GM03348 (cell line): Measurements from ENCODE around the gene DRC7.

Experiments
- DNase-seq: peaks from one replicate; pipeline ENCODE4 v3.0.0; 2012; ENCODE audit warnings: low spot score

DRC7 gene

GRCh38 chr16:57676553-57677085 is 18.0 kb upstream of the DRC7 start:
- DNase-seq = no peak

GRCh38 chr16:57677622-57678369 is 16.8 kb upstream of the DRC7 start:
- DNase-seq = no peak

- no peak for DNase-seq
These were observed 15.6 kb upstream of the DRC7 start for GRCh38 chr16:57679016-57679415.

- DNase-seq = no peak
These were observed 14.7 kb upstream of the DRC7 start for GRCh38 chr16:57679767-57680482.

GRCh38 chr16:57680842-57681375 is 13.7 kb upstream of the DRC7 start:
- DNase-seq = no peak

GRCh38 chr16:57681950-57682728 is 12.5 kb upstream of the DRC7 start:
- DNase-seq = no peak

GRCh38 chr16:57682809-57683635 is 11.6 kb upstream of the DRC7 start:
- DNase-seq = no peak

GRCh38 chr16:57683636-57684545 is 10.7 kb upstream of the DRC7 start:
- DNase-seq = no peak

GRCh38 chr16:57684626-57685358 is 9.8 kb upstream of the DRC7 start:
- no peak for DNase-seq

GRCh38 chr16:57685633-57686032 is 9.0 kb upstream of the DRC7 start:
- DNase-seq = no peak

GRCh38 chr16:57686577-57686976 is 8.0 kb upstream of the DRC7 start:
- no peak for DNase-seq

GRCh38 chr16:57687363-57687929 is 7.2 kb upstream of the DRC7 start:
- DNase-seq = no peak

- no peak for DNase-seq
These were observed 6.1 kb upstream of the DRC7 start for GRCh38 chr16:57688487-57688986.

- no peak for DNase-seq
These were observed 5.4 kb upstream of the DRC7 start for GRCh38 chr16:57688987-57689761.

- no peak for DNase-seq
These were observed 4.6 kb upstream of the DRC7 start for GRCh38 chr16:57689762-57690558.

GRCh38 chr16:57690782-57691471 is 3.7 kb upstream of the DRC7 start:
- no peak for DNase-seq

GRCh38 chr16:57692636-57693035 is 2.0 kb upstream of the DRC7 start:
- DNase-seq = no peak
